ENCODE measurements around the gene HOXD12.

Gene HOXD12

DNA sequence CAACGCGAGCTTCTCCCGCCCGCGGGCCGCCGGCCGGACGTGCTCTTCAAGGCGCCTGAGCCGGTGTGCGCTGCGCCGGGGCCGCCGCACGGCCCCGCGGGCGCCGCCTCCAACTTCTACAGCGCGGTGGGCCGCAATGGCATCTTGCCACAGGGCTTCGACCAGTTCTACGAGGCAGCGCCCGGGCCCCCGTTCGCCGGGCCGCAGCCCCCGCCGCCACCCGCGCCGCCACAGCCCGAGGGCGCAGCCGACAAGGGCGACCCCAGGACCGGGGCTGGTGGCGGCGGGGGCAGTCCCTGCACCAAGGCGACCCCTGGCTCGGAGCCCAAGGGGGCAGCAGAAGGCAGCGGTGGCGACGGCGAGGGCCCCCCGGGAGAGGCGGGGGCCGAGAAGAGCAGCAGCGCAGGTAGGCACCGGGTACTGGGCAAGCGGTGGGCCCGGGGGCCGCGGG lies 8.2 kb downstream of the HOXD12 start:
- DNase-seq, result no peak

DNA sequence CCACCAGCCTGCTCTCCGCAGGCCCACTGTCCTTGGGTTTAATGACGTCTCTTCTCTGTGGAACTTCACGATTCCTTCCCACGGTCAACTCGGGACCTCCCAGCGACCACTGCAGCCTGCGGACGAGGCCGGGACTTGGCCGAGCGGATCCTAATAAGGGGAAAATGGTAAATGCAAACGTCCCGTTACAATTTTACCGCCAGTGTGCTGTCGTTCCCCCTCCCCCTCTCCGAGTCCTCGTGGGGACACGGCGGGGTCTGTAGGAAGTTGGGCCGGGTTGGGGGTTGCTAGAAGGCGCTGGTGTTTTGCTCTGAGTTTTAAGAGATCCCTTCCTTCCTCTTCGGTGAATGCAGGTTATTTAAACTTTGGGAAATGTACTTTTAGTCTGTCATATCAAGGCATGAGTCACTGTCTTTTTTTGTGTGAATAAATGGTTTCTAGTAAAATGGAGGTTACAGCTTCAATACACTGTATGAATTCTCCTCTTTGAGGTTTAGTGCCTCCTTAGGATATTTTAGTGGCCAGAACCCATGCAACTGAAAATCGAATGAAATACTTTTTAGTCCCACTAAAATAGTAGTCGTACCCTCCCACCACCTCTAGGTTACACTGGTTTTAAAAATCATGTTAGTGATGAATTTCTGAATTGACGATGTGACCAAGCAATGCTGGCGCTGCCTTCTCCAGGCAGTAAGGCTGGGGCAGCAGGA lies 9.8 kb downstream of the HOXD12 start:
- DNase-seq, result no peak

DNA sequence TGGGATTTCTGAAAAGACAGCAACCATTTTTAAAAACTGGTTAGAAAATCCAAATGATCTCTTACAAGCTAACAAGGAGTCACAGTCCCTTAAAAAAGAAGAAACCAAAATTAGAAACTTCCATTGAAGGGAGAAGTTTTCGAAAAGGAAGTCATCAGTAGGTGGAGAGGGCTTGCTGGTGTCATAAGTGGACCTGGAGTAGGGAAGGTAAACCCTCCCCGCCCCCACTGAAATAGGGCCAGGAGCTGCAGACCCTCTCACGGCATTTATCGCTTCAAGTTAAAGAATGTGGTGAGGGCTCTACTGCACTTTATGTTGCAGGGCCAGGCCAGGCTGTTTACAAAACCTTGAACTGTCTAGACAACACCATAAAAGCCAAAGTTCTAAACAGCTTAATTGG lies 10.4 kb downstream of the HOXD12 start:
- no peak for DNase-seq

DNA sequence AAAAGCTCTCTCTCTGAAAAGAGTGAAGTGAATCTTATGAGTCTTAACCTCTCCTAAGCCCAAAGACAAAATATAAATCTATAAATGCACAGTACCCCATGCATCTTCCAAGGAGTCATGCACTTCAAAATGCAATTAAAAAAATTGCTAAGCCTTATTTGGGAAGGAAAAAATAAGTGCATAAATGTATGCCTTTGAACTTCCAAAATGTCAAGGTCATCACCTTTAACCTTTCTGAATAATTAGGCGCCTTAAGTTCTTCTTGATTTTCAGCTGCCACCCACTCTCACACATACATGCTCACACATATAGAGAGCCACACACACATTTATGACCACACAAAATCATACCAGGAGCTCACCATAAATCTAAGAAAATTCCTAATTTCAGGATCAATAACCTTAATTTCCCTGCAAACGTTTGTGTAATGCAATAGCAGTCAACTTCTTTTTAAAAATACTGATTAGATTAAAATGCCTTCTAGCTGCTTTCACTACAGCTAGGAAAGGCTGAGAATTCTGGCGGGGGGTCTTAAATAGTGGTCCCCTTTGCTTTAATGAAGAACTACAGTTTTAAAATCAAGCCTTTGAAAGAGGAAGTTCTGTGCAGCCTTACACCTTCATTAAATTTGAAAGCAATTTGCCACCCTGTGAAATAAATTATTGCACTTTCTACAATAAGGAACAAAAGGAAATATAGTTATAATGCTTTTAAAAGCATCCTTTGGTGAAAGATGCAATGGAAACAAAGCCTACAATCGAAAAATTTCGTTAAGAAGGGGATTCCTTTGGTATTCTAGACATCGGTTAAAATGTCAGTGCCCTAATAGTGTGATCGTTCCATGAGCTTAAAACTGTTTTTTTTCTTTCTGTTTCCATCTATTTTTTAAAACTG lies 11.1 kb downstream of the HOXD12 start:
- DNase-seq, result no peak

DNA sequence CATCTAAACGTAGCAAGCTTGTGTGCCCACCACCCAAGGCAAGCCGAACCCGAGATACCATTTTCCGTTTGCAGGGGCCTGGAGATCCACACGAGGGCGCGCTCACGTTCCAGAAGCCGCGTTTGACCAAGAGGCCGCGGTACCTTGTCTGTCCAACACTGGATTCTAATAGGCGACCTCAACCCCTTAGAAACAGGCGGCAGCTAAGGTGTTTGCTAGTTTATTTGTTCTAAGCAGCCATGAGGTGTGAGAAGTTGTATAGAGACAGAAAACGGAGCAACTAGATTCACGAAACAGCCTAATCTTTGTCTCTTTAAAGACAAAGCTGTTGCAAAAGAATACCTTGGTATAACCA lies 11.7 kb downstream of the HOXD12 start:
- DNase-seq, result peak; percentile 81

DNA sequence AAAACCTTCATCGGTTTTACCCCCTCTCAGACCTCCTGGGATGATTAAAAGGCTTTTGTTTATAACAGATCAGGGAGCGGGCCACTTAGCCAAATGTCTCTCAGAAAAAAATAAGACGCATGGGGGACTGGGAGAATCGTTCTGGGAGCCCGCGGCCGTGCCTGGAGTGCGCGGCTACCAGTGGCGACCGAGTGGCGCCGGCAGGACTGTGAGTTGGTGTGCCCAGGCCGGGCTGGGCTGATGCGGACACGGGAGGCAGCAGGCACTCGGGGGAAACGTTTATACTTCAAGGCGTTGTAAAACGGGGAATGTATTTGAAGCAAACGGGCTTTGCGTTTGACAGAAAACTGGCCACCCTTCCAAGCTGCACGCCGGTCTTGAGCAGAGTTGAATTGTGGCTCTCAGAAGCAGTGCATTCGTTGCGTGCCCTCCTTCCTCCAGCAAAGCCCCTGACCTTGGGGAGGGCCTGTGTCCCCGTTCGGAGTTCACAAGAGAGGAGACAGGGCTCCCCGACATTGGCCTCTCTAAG lies 12.3 kb downstream of the HOXD12 start:
- DNase-seq, result no peak

DNA sequence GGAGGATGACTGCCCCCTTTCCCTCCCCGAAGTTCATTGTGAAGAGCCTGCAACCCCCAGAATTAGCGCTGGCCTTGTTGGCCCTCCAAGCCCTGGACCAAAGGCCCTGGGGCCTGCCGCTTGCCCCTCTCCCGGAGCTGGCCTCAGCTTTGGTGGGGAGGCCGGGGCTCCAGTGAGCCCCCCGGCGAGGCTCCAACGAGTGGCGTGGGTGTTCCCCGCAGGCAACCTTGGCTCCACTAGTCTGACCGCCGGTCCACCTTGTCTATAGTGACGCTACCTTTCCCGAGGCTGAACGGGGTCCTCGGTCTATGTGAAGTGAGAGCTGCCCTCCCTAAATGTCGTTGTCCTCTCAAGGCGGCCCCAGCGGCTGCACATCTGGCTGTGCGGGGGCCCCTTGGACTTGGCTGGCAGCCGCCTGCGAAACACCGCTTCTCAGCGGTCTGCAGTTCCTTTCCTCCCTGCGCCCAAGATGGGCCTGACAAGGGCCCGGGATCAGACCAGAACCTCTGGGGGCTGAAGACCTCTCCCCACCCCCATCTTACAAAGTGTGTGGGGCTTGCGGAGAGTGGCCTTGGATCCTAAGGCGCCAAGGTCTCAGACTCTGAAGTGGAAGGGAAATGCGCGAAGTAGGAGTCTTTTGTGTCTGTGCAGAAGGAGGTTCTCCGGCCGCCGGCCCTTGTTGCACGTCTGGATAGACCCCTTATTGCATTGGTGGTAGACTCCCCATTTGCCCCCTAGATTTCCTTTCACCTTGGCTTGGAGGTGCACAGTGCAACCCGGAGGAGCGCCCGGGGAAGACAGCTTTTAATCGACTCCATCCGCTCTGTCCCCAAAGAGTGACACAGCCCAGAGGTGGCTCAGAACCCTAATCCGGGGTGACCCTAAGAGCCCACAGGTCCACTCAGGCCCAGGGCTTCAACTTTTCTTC lies 13.0 kb downstream of the HOXD12 start:
- DNase-seq, result no peak

DNA sequence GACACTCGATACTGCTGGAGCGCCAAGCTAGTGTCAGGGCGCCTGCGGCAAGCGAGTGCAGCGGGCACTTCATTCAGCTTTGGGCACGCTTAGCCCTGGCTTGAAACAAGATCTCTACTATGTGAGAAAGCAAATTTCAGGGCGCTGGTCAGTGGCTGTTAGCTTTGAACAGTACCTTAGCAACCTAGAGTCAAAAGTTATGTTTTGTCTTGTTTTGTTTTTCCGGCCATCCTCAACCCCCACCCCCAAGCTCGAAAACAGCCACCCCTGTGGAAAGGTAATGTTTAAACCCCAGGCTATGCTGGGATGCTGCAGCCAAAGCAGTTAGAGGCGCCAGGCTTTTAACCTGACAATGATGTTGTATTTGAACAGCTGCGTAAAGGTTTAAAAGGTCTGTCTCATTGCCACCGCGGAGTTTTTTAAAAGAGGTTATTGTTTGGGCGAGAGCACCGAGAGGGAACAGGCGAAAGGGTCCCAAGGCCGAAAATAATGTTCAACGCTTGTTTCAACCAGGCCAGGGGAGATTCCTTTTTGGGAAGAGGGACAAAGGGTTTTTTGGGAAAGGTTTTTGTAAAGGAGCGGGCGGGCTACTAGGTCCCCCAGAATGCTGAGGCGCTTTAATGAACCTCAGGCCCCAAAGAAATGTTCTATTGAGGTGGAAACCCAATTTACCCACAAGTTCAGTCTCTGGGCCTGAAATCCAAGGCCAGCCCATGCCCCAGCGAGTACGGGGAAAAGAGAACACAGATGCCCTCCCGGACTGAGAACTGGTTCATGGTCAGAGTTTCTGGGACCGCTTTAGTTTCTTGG lies 14.7 kb downstream of the HOXD12 start:
- no peak for DNase-seq

DNA sequence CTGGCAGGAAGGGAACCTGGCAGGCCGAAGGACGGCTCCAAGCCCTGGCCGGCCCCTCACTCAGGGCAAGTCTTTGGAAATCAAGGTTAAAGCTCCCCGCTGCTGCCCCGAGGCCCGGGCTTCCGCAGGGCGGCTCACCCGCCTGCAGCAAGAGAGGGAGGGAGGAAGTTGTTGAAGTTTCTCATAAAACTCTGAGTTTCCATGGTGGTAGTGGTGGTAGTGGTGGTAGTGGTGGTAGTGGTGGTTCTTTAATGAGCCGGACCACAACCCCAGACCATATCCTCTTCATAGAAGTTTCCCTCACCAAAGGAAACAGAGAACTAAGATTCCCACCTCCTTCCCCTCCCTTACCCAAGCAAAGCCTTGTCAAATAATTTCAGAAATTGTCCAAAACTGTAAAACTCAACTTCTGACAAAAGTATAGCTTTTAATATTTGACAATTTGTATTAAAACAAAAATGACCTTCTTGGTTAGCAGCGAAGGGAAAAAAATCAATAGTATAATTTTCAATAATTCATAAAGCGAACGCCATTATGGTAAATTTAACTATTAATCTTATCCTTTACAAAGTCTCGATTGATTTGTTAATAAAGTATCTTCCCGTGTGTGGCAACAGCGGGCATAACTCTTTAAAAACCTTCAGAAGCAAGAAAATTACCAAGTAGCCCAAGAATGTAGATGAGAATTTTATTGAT lies 15.5 kb downstream of the HOXD12 start:
- no peak for DNase-seq

DNA sequence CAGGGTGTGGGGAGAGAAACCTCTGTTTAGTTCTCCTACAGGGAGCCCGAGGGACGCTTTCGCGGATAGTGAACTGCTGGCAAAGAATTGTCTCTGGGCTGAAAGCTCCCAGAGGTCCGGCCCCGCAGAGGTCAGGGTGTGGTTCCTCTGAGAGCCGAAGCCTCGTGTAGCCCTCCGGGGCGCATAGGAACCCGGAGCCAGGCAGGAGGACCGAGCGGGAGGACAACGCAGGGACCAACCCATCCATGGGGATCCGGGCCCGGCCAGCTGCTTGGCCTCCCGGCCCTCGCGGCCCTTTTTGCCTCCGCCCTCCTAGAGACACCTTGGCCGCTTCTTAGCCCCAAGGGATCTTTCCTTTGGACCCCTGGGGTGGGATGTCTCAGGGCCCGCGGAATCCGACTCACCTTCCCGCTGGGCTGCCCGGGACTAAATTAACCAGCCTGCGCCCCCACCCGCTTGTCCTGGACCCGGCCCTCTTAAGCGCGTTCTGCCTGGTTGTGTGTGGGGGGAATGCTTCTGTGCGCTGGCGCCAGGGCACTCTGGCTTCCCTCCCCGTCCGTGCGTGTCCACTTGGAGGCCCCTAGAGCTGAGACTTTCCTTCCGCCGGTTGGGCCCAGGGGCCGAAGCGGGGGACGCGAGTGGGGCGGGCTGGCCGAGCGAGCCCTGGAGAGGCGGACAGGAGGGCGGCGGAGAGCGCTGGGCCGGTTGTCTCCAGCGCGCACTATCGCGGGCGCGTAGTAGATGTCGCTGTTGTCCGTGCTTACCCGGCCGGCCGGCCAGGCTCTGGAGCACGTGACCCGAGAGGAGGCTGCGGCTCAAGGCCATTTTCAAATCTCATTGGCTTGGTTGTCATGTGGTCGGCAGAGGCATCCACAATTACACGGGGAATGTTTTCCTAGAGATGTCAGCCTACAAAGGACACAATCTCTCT lies 16.6 kb downstream of the HOXD12 start, which contains the start of gene HOXD10:
TSS of gene HOXD10 (plus strand) at position 896 of the 931 bp plus-strand sequence. CDS start 56 bp downstream, outside the sequence.
- peak; percentile 68 for DNase-seq

DNA sequence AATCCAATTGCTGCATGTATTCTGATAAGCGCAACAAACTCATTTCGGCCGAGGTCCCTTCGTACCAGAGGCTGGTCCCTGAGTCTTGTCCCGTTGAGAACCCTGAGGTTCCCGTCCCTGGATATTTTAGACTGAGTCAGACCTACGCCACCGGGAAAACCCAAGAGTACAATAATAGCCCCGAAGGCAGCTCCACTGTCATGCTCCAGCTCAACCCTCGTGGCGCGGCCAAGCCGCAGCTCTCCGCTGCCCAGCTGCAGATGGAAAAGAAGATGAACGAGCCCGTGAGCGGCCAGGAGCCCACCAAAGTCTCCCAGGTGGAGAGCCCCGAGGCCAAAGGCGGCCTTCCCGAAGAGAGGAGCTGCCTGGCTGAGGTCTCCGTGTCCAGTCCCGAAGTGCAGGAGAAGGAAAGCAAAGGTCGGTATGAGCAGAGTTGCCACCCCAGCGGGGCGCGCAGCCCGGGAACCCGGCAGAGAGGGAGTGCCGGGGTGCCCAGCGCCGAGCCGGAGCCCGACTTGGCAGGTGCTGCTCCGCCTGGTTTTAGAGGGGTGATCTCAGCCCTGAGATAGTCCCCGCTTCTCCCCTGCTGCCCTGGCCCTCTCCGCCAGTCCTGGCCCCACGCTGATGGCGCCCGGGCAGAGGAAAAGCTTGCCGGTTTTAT lies 17.7 kb downstream of the HOXD12 start:
- no peak for DNase-seq

DNA sequence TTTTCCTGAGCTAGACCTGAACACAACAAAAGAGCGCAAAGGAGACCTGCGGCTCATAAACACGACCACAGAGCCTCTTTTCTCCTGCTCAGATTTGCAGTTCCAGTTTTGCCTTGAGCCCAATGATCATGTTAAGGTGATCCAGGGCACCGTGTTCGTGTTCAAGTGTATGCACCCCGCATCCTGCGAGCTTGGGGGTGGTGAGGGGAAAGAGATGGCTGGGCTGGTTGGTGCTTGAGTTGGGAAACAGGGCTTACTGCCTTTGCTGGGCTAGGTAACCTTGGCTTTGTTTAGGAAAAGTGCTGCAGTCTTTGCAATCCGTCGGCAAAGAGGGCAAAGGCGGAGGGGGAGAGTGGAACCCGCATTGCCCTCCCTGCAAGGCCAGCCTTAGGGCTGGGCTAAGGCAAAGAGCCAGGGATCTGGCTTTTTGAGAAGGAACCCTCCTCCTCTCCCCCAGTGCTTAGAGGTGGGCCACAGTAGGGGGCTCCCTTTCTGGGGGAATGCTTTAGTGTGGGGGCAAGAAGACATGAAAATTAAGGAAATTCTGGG lies 18.3 kb downstream of the HOXD12 start:
- no peak for DNase-seq

DNA sequence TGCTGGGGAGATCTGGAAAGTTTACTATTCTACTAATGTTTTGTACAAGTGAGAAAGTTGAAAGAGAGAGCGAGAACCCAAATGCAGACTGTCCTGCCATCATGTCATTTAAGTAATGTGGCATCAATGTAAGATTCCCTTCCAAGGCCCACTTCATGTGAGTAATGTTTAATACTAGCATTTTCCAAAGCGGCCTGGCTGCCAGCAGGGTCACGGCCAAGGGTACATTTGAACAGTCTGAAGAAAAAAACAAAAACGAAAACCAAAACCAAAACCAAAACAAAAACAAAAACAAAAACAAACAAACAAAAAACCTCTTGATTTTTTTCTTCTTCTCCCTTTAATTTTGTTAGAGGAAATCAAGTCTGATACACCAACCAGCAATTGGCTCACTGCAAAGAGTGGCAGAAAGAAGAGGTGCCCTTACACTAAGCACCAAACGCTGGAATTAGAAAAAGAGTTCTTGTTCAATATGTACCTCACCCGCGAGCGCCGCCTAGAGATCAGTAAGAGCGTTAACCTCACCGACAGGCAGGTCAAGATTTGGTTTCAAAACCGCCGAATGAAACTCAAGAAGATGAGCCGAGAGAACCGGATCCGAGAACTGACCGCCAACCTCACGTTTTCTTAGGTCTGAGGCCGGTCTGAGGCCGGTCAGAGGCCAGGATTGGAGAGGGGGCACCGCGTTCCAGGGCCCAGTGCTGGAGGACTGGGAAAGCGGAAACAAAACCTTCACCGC lies 19.2 kb downstream of the HOXD12 start:
- peak; percentile 38 for DNase-seq

DNA sequence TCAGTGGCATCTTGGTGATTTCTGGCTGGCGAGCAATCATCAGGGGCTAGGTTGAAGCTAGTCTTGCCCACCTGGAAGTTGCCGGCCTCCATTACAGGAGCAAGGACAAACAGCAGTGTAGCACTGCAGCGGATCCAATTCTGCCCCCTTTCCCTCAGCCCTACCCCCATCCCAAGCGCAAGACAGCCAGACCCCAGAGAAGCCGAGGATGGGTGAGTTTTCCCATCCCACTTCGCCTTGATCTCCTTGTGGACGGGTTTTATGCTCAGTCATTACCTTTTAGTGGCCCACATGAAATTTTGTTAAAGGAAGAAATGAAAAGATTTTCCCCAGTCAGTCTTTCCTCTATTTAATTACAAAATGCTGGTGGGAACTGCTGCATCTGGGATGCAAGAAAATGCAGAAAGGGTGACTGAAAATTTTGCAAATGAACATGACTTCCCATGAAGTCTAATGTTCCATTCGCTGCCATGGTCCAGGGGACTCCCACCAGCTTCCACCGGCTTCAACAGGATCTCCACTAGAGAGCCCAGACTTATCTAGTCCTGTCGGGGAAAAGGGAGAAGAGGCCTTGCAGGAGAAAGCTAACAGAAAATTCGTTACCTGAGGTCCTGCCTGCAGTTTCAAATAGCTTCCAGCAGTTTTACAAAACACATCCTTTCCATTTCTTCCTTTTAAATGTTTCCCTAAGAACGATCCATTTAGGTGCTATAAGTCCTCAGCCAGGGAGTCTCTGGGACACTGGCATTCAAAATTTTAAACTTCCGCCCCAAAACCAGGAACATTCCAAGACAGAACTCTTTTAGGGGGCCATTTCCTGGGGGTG lies 21.0 kb downstream of the HOXD12 start:
- DNase-seq, result no peak

DNA sequence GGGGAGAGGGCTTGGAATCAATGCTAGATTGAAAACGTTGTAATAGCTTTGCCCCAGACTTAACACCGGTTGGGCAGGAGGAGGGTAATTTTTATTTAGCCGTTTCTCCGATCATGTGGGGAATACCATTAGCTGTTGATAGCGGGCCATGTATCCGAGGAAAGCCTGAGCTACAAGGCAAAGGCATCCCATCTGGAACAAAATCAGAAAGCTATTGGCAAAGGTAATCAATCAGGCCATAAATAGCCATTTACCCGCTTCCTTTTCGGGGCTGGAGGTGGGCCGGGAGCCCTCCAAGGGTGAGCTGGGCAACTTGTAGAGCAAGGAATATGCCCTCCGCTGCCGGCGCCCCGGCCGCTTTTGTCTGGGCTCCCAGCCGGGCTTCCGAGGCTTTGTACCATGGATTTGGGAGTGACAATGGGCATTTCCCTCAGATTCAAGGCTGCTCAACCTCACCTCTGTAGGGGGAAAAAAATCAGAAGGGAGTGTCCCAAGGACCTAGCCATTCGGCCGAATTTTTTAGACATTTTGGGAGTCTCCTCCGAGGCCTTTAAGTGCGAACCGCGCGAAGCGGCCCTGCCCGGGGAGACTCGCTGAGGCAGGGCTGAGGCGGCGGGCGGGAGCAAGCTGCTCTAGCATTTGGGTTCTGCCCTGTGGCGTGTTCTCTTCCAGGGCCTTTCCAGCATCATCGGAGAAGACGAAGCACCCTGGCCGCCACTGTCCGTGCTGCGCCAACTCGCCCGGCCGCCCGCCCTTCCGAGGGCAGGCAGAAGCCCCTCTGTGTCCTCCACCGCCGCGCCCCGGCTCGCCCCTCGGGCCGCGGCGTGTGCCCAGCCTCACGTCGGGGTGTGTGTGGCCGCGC lies 21.8 kb downstream of the HOXD12 start:
- DNase-seq, result no peak

DNA sequence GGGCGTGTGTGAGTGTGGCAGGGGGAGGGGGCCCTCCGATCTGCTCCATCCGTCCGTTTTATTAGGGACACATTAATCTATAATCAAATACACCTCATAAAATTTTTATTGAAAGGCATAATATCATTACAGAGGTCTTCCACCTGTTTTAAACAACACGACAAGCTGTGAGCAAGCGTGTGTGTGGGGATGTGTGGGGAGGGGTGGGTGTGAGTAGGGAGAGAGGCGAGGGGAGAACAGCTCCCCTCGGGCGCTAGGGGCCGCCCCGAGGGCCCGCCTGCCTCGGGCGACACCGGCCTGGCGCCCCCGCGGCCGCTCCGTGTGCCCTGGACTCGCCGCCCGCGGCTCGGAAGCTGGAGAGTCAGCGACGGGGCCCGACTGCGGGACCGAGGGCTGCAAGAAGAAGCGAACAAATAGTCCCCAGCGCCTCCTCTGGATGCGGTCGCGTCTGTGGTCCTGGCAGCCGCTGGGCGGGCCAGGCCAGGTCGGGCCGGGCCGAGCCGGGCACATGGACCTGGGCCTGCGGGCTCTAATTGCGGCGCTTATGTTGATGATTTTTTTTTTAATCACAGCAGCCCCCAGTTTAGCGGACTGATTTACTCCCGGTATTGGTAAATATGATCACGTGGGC lies 22.6 kb downstream of the HOXD12 start:
- peak; percentile 34 for DNase-seq
